AG10803 (cell line): Measurements from ENCODE around the gene PTPRG.

ENCODE experiments used
- DNase-seq: peaks from one replicate; pipeline ENCODE4 v3.0.0; 2010; ENCODE audit warnings: low read depth
- H3K4me3 ChIP-seq: 2 replicates; pipeline ENCODE4 v1.5.1; 2011; ENCODE audit warnings: mild to moderate bottlenecking, low read length, control low read depth
- TF ChIP-seq, protein P1 (sequence below): conservative IDR thresholded peaks from 2 replicates; pipeline ENCODE4 v1.5.1; 2011; ENCODE audit warnings: mild to moderate bottlenecking, low read length, control low read depth, inconsistent platforms

Gene PTPRG

DNA sequence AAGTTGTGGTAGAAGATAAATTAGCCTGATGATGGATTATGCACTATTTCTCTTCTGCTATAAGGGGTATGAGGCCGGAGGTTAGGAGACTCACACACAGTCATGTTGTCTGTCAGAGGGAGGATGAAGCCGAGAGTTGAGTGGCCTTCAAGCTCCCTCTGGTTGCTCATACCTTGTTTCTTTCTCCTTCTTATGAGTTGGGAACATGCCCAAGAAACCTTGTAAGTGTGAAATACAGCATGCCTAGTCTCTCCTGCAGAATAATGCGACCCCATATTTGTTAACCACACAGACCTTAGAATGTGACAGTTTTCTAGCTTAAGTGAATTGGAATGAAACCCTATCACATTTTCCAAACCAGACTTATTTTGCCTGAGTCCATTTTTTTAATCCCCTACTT, 366.7 kb downstream of the PTPRG start:
- DNase-seq = peak; percentile 38
- TF ChIP-seq, protein P1, sequence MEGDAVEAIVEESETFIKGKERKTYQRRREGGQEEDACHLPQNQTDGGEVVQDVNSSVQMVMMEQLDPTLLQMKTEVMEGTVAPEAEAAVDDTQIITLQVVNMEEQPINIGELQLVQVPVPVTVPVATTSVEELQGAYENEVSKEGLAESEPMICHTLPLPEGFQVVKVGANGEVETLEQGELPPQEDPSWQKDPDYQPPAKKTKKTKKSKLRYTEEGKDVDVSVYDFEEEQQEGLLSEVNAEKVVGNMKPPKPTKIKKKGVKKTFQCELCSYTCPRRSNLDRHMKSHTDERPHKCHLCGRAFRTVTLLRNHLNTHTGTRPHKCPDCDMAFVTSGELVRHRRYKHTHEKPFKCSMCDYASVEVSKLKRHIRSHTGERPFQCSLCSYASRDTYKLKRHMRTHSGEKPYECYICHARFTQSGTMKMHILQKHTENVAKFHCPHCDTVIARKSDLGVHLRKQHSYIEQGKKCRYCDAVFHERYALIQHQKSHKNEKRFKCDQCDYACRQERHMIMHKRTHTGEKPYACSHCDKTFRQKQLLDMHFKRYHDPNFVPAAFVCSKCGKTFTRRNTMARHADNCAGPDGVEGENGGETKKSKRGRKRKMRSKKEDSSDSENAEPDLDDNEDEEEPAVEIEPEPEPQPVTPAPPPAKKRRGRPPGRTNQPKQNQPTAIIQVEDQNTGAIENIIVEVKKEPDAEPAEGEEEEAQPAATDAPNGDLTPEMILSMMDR = no peak

DNA sequence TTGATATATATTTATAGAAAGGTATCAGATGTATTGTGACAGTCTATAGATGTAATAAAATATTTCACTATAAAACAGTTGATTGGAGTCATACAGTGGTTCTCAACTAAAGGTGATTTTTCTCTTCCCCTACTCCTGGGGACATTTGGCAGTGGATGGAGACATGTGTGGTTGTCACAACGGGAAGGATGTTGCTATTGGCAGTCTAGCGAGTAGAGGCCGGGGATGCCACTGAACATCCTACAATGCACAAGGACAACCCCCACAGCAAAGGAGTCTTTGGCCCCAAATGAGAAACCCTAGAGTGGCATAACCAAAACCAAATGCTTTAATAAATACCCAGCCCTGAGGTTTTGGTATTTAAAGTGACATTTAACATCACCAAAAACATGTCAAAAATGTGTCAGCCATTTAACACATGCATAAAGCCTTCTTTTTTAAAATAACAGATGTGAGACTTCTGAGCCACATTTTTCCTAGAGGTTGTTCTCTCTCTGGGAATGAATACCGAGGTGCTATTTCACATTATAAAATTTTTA, 367.5 kb downstream of the PTPRG start:
- TF ChIP-seq, protein P1 = no peak
- no peak overlapping the region for H3K4me3 ChIP-seq
- DNase-seq = peak; percentile 32

More for the DNA sequence above, 366.7 kb downstream of the PTPRG start:
- H3K4me3 ChIP-seq = no peak overlapping the region

DNA sequence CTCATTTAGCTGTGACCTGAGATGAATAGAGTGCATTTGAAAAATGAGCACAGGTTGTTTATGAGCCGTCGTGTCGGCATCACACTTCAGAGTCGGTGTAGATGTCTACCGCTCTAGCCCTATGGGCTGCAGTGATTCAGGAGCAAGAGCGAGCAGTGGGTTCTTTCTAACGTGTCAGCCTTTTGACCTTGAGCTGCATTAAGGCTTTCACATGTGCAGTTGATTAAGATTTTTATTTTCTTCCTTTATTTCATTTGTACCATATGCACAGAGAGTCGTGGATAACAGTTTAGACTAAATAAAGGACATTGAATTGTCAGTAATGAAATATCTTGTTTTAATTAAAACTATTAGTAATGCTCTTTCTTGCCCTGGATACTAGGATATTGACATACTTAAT, 368.2 kb downstream of the PTPRG start:
- TF ChIP-seq, protein P1 = no peak
- no peak overlapping the region for H3K4me3 ChIP-seq

DNA sequence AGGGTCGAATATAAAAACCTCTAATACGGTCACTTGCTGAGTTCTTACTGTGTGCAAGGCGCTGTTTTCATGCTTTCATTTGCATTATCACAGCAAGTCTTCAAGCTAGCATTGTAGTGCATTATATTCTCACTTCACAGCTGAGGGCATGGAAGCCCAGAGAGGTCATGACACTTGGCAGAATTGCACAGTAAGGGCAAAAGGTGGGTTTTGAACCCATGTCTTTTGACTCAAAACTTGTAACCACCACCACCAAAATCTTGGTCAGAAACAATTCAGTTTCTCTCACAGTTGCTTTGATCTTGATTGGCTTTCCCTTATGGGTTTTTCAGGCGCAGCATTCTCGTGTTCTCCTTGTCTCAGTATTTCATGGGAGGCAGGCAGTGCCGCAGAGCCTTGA, 371.1 kb downstream of the PTPRG start:
- TF ChIP-seq, protein P1 = no peak
- H3K4me3 ChIP-seq = no peak overlapping the region
- DNase-seq = no peak

More for the DNA sequence above, 368.2 kb downstream of the PTPRG start:
- DNase-seq = peak; percentile 7

DNA sequence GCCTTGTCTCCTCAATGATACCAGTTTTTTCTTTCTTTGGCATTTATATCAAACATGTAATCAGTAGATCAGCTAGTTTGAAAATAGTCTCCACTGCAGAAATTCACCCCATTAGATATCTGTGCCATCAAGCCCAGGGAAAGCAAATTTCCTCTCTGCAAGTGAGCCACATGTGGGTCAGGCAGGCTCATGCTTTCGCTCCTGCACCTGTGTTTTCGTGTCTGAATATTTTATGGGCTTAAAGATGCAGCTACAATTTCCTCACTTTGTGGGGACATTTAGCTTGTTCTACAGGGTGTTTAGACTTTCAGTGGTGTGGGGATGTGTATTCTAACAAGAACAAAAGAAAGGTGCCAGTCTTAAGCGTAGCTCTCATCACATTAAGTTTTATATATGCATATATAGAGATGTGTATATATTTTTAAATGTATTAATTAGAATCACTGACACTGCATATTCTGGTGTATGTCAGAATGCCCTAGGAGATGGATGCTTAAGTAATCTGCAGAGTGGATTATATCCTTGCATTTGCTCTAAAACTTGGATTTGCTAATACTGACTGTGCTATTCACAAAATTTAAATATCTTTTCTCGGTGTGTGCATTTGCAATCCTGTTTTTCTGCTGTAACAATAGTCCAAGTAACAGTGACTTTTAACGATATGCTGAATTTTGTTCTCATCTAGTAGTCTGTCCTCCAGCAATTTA, 372.6 kb downstream of the PTPRG start:
- TF ChIP-seq, protein P1 = no peak
- no peak overlapping the region for H3K4me3 ChIP-seq
- DNase-seq = no peak

DNA sequence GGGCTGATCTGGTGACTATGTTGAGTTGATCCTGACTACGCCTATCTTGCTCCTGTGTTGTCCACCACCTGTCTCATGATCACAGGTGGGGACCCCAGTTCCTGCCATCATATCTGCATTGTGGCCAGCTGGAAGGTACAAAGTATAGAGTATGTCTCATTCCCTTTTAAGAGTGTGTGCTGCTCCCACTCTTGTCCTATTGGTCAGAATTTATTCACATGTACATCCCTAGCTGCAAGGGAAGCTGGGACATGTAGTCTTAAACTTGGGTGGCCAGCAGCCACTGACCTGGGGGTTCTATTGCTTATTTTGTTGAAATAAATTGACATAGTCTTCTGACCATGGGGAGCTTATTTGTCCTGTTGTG, 373.1 kb downstream of the PTPRG start:
- DNase-seq = no peak
- no peak overlapping the region for H3K4me3 ChIP-seq
- TF ChIP-seq, protein P1 = no peak

DNA sequence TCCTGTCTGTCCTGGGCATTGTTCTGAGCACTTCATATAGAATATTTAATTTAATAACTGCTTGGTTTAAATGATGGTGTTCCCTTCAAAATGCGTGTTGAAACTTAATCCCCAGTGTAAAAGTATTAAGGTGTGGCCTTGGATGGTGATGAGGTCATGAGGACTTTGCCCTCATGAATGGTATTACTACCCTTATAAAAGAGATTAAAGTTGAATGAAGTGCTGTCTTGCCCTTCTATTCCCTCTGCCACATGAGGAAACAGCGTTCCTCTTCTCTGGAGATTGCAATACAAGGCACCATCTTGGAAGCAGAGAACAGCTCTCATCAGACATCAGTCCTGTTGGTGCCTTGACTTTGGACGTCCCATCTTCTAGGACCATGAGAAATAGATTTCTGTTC, 374.4 kb downstream of the PTPRG start:
- no peak overlapping the region for H3K4me3 ChIP-seq
- TF ChIP-seq, protein P1 = no peak
- no peak for DNase-seq
